ENCODE measurements around the gene PEX3.
A peak's percentile ranks its signal among the peaks of the same experiment; 100 is the strongest.

PEX3 gene, protein sequence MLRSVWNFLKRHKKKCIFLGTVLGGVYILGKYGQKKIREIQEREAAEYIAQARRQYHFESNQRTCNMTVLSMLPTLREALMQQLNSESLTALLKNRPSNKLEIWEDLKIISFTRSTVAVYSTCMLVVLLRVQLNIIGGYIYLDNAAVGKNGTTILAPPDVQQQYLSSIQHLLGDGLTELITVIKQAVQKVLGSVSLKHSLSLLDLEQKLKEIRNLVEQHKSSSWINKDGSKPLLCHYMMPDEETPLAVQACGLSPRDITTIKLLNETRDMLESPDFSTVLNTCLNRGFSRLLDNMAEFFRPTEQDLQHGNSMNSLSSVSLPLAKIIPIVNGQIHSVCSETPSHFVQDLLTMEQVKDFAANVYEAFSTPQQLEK

DNA sequence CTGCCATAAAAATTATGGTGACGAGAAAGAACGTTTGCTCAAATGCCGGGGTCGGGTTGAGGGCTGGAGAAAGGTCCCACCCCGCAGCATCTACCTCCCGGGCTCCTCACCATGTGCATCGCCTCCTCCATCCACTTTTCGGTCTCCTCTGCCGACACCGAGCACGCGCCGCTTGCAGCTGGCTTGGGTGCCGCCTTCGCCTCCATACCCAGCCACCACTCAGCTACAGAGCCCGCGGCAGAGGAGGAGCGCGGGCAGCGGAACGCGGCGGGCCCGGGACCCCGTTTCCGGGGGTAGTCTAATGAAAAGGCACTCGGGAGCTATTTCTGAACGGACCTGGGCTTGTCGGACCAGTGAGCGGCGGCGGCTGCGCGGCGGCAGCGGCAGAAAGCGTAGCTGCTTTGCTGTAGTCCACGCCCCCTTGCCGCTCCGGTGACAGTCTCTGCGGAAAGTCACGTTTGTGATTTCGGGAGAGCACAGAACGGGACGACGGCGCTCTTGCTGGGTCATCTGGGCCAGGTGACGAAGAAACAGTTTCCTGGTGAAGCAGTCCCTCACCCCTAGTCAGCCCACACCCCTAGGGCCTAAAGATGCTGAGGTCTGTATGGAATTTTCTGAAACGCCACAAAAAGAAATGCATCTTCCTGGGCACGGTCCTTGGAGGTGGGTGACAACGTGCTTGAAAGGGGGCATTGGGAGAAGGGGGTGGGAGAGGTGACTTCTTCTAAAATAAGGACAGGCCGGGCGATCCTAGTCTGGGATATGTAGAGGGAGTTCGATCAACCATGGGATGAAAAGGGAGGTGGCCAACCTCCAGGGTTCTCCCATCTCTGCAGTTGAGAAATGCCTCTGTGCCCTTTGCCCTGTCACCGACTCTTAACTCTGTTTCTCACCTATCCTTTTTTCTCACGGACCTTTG lies at the start of gene PEX3, which contains the start of gene ADAT2:
Gene PEX3 (plus strand): TSS at position 353 of the 919 bp plus-strand sequence. CDS start 238 bp downstream, at position 591.
Gene ADAT2 (minus strand): TSS at position 243 of the 919 bp plus-strand sequence. CDS start 37 bp downstream, at position 206.
- DNase-seq (ENCODE audit: insufficient read length, low spot score) (peak; percentile 78), FAIRE-seq (peak; percentile 74)

DNA sequence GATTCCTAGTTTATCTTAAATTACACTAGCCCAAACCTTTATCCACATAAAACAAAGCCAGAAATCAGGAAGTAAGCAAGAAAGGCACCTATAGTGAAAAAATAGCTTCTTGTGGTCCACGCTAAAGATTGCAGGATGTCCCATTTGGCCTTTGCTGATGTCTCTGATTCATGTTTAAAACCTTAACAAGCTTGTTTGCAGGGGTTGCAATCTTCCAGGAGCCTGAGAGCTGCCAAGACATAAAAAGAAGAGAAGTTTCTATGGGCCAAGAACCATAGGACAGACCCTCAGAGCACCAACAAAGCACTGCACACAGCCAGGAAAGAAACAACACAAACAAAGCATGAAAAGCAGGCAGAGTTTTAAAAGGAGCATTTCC lies 49.5 kb upstream of the PEX3 start:
- FAIRE-seq, result no peak

DNA sequence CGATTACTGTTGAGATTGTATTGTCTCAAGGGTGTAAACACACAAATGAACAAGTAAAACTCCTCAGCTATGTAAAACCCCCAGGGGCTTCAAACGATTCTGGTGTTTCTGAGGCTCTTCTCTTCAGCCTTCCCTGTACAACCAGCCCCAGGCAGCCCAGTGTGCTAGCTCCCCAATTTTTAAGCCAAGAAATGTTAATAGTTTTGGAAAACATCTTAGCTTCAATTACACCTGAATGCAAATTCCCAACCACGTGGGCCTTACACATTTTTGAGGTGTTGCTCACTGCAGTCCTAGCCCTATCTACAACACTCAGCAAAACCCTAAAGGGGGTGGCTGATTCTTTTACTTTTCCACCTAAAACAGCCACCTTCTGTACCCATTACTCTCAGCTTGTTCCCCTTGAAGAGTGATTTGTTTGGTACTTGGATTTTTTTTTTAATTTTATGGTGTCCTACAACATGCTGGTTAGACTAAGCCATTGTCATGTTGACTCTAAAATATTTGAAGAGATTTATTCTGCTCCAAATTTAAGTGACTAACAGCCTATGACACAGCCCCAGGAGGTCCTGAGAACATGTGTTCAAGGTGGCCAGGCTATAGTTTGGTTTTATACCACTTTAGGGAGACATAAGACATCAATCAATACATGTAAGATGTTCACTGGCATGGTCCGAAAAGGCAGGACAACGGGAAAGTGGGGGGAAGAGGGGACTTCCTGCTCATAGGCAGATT lies 48.8 kb upstream of the PEX3 start:
- no peak for FAIRE-seq
- DNase-seq (ENCODE audit: insufficient read length, low spot score), result no peak

More for the DNA sequence above, 49.5 kb upstream of the PEX3 start:
- no peak for DNase-seq (ENCODE audit: insufficient read length, low spot score)

DNA sequence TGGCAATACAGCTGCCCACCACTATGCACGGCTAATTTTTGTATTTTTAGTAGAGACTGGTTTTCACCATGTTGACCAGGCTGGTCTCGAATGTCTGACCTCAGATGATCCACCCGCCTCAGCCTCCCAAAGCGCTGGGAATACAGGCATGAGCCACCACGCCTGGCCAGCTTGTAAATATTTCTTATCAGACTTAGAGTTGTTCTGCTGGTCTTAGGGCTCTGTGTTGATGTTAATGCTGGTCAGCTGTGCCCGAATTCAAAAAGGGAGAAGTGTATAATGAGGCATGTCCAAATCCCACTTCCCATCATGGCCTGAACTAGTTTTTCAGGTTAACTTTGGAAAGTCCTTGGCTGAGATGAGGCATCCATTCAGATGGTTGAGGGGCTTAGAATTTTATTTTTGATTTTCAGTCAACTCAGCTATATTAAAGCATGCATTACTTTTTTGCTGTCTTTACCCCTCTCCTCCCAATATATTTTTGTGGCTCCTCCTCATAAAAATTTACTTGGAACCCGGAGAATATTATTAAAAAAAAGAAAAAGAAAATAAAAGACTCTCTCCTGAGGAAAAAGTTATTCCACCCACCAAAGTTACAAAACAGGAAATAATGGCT lies 47.8 kb upstream of the PEX3 start:
- no peak for DNase-seq (ENCODE audit: insufficient read length, low spot score)
- FAIRE-seq, result no peak

DNA sequence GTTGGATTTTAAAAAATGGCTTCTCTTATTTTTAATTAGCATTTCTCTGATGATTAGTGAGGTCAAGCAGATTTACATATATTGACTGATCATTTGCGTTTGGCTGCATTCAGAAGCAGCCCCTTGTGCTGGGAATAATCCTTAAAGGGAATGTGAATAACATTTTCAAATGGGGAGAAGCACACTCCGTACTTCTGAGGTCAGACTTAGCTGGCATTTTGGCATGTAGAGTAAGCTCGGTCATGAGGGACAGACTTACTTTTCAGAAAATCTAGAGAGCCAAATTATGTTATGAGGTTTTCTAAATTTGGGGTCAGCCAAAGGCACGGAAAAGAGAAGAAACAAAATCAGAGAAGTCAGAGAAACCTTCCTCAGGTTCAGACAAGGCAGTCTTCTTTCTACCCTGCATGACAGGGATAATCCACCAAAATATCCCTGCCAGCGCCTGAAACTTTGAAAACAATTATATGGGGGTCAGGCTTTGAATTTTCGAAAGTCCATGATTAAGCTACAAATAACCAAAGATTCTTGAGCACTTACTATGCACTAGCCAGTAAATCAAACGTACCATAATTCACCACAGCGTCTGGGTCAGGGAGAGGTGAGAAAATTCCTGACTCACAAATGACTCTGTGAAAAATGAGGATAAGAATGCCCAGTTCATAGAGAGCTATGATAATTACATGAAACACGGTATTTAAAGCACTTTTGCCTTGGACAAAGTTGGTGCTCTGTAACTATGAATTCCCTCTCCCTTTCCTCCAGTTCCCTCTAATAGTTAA lies 45.0 kb upstream of the PEX3 start:
- FAIRE-seq, result no peak

DNA sequence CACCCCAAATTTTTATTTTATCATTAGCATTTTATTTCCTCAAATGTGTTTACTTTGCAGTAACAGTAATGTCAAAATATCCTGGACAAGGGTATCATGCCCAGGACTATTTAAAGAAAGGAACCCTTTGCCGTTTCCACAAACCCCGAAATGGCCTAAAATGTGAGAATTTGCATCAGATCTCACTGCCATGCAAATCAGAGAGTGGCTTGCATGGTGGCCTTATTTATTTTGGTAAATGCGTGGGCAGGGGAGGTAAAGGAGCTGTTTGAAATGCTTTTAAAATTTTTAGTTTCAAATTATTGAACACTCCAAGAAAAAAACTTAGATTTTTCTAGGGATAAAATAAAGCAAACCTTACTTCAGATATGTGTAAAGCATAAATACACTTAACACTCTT lies 43.9 kb upstream of the PEX3 start:
- DNase-seq (ENCODE audit: insufficient read length, low spot score) (no peak), FAIRE-seq (no peak)

More for the DNA sequence above, 45.0 kb upstream of the PEX3 start:
- no peak for DNase-seq (ENCODE audit: insufficient read length, low spot score)

DNA sequence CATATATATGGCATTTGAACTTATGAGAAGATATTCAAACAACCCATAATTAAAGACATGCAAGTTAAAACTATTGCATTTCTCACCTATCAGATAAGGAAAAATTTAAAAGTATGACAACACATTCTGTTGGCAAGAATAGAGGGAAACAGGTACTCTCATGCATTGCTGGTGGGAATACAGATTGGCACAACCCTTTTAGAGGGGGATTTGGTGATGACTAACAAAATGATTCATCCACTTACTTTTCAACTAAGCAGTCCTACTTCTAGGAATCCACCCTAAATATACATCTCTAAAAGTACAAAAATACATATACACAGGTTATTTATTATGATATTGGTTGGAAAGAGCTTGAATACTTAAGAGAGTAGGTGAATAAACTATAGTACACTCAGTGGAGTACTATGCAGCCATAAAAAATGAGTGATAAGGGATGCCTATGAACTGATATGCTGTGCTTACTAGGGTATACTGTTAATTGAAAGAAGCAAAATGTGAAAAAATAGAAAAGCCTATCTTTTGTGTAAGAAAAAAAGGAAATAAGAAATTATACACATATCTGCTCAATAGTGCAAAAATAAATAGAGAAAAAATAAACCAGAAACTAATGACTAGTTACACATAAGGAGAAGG lies 42.3 kb upstream of the PEX3 start:
- DNase-seq (ENCODE audit: insufficient read length, low spot score) (no peak), FAIRE-seq (no peak)

DNA sequence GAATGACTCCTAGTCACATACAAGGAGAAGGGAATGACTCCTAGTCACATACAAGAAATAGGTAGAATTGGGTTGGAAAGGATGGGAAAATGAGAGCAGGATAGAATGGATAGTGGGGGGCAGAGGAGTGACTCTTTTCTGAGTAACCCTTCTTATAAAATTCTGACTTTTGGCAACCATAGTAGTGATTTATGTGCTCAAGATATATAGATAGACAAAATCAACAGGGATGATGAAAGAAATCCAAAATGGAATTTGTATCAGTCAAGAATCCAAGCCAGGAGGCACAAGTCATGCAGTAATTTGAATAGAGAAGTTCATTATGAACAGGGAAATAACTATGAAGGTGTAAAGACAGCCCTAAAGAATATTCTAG lies 41.8 kb upstream of the PEX3 start:
- FAIRE-seq, result no peak
- DNase-seq (ENCODE audit: insufficient read length, low spot score), result no peak

DNA sequence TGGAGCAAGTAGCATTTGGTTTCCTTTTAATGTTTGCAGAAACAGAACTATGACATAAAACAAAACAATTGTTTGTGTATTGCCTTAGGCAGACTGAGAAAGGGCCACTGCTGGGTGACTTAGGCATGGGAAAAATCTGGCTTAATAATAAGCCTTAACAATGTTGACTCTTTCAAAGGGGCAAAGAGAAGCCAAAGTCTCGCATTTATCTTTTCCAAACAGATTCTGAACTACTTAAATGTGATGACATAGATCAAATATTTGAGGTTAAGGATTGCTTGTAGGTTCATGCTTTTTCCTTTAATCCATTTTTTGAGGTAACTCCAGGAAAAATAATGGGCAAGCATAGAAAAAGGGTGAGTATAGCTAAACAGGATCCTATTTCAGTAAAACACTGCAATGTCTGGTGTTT lies 39.7 kb upstream of the PEX3 start:
- DNase-seq (ENCODE audit: insufficient read length, low spot score) (peak; percentile 23), FAIRE-seq (no peak)

DNA sequence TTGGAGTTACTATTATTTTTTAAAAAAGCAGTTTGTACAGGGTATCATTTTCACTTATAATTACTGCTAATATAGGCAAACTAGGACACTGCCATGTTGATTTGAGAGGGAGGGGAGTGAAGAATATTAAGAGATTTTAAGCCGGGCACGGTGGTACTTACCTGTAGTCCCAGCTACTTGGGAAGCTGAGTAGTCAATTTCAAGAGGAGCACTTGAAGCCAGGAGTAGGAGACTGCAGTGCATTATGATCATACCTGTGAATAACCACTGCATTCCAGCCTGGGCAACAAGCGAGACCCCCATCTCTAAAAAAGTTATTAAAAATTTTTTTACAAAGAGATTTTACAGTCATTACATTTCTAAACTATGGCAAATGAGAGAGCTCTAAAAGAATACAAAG lies 35.8 kb upstream of the PEX3 start:
- DNase-seq (ENCODE audit: insufficient read length, low spot score) (no peak), FAIRE-seq (no peak)

DNA sequence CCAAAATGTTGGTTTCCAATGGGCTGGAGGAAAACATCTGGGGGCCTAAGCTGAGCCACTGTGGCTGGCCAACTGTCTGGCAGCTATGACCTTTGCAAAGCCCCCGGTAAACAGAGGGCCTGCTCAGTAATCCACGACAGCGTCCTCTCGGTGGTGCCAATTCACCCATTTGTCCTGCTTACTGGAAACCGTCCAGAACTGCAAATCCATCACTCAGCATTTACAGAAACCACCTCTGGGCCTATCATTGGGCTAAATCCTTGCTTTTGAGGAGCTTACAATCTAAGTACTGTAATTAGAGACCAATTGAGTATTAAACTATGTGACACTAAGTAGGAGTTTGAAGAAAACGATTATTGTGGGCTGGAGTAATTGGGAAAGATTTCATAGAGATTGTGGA lies 31.1 kb upstream of the PEX3 start:
- no peak for FAIRE-seq
- DNase-seq (ENCODE audit: insufficient read length, low spot score), result no peak

DNA sequence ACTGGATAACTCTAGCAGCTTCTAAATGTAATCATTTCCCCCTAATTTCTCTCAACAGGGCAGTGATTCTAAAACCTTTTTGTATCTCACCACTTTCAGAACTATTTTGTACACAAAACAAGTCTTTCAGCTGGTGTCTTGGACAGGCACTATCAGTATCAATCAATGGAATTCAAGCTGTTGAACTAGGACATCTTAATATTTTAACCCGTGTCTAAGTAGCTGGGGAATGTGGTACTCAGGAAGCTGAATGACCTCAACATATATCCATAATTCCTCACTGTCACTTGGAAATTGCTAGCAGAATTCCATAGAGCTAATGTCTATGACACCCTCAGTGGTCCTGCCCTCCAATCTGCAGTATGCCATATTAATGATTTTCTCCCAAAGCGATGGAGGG lies 24.6 kb upstream of the PEX3 start:
- no peak for DNase-seq (ENCODE audit: insufficient read length, low spot score)
- no peak for FAIRE-seq

DNA sequence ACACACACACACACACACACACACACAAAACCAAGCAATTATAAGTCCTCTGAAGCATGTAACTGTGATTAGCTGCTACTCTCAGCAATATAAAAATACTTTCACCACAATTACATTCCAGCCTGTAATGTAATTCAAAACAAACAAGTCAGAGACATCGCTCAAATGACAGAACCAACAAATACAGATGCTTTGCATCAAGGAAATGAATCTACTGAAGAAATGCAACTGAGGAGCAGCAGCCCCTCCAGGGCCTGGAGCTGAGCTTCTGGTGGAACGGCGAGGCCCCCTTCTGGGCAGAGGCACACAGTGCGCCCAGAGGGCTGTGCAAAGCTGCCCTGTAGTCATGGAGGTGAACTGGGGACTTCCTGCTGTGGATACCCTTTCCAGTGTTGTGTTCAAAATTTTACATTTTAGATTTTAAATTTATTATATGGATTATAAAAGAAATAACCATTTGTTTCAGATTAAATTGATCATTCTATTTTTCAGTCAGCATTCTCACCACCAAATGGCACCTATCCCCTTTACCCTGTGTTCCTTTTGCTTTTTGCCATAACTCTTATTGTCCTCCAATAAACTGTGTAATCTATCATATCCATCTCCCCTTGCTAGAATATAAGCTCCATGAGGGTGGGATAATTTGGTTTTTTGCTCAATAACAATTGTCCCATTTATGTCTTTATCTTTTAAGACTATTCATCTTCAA lies 23.3 kb upstream of the PEX3 start:
- DNase-seq (ENCODE audit: insufficient read length, low spot score) (peak; percentile 69), FAIRE-seq (no peak)

DNA sequence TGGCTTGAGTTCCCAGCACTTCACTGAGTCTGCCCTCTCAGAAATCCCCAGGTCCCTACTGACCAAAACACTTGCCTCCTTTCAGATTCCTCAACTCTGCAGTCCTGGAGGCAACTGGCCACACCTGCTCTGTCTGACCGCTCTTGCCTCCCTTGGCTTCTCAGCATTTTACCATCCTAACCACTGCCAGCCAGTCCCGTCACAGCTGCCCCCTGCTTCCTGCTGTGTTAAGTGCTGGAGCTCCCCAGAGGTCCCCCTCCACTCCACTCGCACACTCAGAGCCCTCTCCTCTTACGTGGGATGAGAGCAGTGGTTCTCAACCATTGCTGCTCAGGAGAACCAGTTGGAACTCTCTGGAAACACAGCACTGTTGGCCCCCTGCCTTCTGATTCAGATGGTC lies 20.6 kb upstream of the PEX3 start:
- no peak for FAIRE-seq
- no peak for DNase-seq (ENCODE audit: insufficient read length, low spot score)

DNA sequence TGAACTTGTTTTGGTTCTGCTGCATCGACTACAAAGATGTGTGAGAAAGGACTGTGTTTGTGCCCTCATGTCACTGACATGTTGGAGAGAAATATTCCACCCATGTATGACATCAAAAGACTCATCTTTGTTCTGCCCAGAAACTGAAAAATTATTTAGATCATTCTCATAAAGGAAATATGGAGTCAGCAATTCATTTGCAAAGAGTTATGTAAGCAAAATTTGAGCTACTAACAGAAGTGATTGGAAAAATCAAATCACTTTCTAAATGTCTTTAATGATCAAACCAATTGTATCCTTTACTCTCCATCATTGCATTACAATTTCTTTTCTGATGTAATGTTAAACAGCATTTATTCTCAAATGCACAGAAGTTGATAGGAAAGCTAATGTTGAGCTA lies 19.4 kb upstream of the PEX3 start:
- FAIRE-seq (no peak), DNase-seq (ENCODE audit: insufficient read length, low spot score) (no peak)

DNA sequence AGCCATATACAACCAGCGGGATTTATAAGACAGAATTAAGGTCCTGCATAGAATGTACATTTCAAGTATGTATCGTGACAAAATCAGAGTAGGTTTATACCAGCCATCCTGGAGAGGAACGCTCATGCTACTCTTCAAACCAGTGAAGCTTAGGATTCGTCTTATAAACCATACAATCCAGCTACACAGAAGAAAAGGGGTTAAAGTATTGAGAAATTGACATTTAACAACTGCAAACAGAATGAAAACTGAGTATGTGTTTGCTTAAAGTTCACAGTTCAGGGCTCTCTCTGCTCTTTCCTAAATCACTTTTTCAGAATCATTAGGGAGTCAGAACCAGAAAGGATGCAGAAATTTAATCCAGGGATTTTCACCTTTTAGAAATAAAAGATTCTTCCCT lies 18.0 kb upstream of the PEX3 start:
- FAIRE-seq, result no peak
- no peak for DNase-seq (ENCODE audit: insufficient read length, low spot score)

DNA sequence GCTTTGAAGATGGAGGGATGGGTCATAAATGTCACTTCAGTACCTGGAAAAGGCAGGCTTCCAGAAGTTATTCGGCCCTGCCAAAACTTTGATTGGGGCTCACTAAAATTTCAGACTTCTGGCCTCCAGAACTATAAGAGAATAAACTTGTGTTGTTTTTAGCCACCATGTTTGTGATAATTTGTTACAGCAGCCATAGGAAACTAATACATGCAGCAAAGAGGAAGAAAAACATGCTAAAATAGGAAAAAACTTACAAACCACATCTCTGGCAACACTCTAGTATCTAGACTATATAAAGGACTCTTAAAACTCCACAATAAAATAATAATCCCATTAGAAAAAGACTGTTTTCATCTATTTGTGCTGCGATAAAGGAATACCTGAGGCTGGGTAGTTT lies 9.6 kb upstream of the PEX3 start:
- FAIRE-seq, result no peak
- DNase-seq (ENCODE audit: insufficient read length, low spot score), result no peak

DNA sequence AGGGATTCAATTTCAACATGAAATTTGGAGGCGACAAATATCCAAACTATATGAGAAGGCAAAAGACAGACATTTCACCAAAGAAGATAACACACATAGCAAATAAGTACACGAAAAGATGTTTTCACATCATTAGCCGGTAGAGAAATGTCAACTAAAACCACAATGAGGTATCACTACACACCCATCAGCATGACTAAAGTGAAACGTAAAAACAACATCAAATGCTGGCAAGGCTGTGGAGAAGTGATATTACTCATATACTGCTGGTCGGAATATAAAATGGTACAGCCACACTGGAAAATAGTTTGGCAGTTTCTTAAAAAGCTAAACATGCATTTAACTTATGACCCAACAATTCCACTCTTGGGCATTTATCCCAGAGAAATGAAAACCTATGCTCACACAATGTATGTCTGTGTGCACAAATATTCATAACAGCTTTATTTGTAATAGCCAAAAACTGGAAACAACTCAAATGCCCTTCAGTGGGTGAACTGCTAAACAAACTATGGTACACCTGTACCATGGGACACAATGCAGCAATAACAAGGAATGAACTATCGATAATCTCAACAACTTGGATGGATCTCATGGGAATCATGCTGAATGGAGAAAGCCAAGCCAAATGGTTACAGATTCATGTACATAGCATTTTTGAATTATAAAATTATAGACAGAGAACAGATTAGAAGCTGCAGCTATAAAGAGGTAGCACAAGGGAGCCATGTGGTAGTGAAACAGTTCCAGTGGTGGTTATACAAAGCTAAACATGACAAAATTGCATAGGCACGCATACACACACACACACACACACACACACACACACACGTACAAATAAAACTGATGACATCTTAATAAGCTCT lies 8.7 kb upstream of the PEX3 start:
- no peak for FAIRE-seq
- DNase-seq (ENCODE audit: insufficient read length, low spot score), result no peak
